Measurements from ENCODE around the gene DPY19L1. TPM values are rescaled to one million over a fixed set of nuclear protein-coding genes. Genes with fewer than 3 reads are reported as not detected.

The DPY19L1 gene
- total and polyA plus RNA-seq, 2 donors (not counting 3 experiments of a cell fraction or from before 2014, with no cell fraction given), result 30.9 to 53.1 TPM

DNA sequence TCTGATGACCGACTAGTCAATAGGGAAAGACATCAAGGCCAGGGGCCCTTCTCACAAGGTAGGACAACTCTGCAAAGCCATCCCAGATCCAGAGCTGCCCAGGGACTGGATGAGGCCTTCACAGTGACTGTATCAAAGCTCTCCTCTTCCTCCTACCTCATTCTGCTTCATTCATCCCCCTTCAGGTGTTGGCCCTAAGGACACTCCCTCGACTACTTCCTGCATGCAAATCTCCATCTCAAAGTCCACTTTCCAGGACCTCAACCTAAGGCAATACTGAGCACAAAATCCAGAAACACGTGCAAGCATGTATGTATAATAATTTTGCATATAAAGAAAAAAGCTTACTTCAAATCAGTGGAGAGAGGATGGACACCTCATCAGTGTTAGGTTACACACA lies 25.1 kb downstream of the DPY19L1 start:
- TF ChIP-seq, protein P1, sequence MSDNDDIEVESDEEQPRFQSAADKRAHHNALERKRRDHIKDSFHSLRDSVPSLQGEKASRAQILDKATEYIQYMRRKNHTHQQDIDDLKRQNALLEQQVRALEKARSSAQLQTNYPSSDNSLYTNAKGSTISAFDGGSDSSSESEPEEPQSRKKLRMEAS (IDR thresholded peaks at IDR 0.05; ENCODE audit: insufficient read depth, insufficient read length), result no peak
- no peak for TF ChIP-seq POLR2A (IDR thresholded peaks at IDR 0.05; ENCODE audit: low read depth, low read length)
- TF ChIP-seq MYC (IDR thresholded peaks at IDR 0.05; ENCODE audit: low read depth, low read length), result no peak
- TF ChIP-seq JUN (IDR thresholded peaks at IDR 0.05; ENCODE audit: borderline replicate concordance, insufficient read depth, insufficient read length, low read depth), result no peak
- no peak for TF ChIP-seq EZH2 (IDR thresholded peaks at IDR 0.05; ENCODE audit: borderline replicate concordance, low read depth, low read length, severe bottlenecking)
- FAIRE-seq (no peak), DNase-seq (ENCODE audit: low read depth, low spot score) (no peak)
- H3K9ac ChIP-seq (replicated peaks; ENCODE audit: extremely low read depth, insufficient read depth, low read length), result no peak overlapping the region
- no peak overlapping the region for H3K4me2 ChIP-seq (ENCODE audit: insufficient read depth, low read length)
- H3K9me3 ChIP-seq (replicated peaks; ENCODE audit: control insufficient read depth, insufficient read depth, low read length), result no peaks in the 10 kb centered on the region
- H3K36me3 ChIP-seq (ENCODE audit: control insufficient read depth in 2 of 2, extremely low read depth in 1 of 2, insufficient read depth in 2 of 2, low read length in 2 of 2), result peaks cover 3 to 6% of the 10 kb centered on the region in 2 experiments
- no peaks in the 10 kb centered on the region for H4K20me1 ChIP-seq (replicated peaks; ENCODE audit: control insufficient read depth, extremely low read depth, insufficient read depth, low read length)
- dilution Hi-C loops (cut with MboI; ENCODE audit: extremely low pct_ligation_motif_present, low sequenced_read_pairs), result no loop called here
- no peak overlapping the region for H3K4me3 ChIP-seq (replicated peaks in 1 of 3; ENCODE audit: insufficient read depth in 1 of 3, low read depth in 1 of 3, low read length in 3 of 3)
- no peak overlapping the region for H2AFZ ChIP-seq (ENCODE audit: low read depth, low read length)
- intact Hi-C loops (cut with micrococcal nuclease), result no loop called here
- ChIA-PET CTCF (no interaction called here), POLR2A (no interaction called here)
- no peak overlapping the region for H3K27ac ChIP-seq (ENCODE audit: insufficient read depth, low read depth, low read length)
- no TSS peak for BruUV-seq (replicated peaks)
- no peaks in the 10 kb centered on the region for H3K9me1 ChIP-seq (replicated peaks; ENCODE audit: control insufficient read depth, extremely low read depth, insufficient read depth, low read length)
- peaks cover 2% of the 10 kb centered on the region for H3K4me1 ChIP-seq (ENCODE audit: control insufficient read depth, extremely low read depth, insufficient read depth, low read length)
- H3K27me3 ChIP-seq (ENCODE audit: control insufficient read depth in 2 of 2, insufficient read depth in 2 of 2, low read length in 2 of 2), result no peaks in the 10 kb centered on the region
- H3K79me2 ChIP-seq (ENCODE audit: control insufficient read depth, insufficient read depth, low read length), result no peaks in the 10 kb centered on the region

- Histone ChIP-seq H4K20me1 (replicated peaks; ENCODE audit: control insufficient read depth, extremely low read depth, insufficient read depth, low read length) (no peaks in the 10 kb centered on the region), H3K9me1 (replicated peaks; ENCODE audit: control insufficient read depth, extremely low read depth, insufficient read depth, low read length) (no peaks in the 10 kb centered on the region), H2AFZ (ENCODE audit: low read depth, low read length) (no peak overlapping the region), H3K79me2 (ENCODE audit: control insufficient read depth, insufficient read depth, low read length) (no peaks in the 10 kb centered on the region), H3K27ac (ENCODE audit: insufficient read depth, low read depth, low read length) (no peak overlapping the region), H3K4me1 (ENCODE audit: control insufficient read depth, extremely low read depth, insufficient read depth, low read length) (peaks cover 2% of the 10 kb centered on the region), H3K36me3 (ENCODE audit: control insufficient read depth in 2 of 2, extremely low read depth in 1 of 2, insufficient read depth in 2 of 2, low read length in 2 of 2) (peaks cover 3 to 6% of the 10 kb centered on the region in 2 experiments), H3K4me2 (ENCODE audit: insufficient read depth, low read length) (no peak overlapping the region), H3K4me3 (replicated peaks in 1 of 3; ENCODE audit: insufficient read depth in 1 of 3, low read depth in 1 of 3, low read length in 3 of 3) (no peak overlapping the region), H3K27me3 (ENCODE audit: control insufficient read depth in 2 of 2, insufficient read depth in 2 of 2, low read length in 2 of 2) (no peaks in the 10 kb centered on the region), H3K9ac (replicated peaks; ENCODE audit: extremely low read depth, insufficient read depth, low read length) (no peak overlapping the region), H3K9me3 (replicated peaks; ENCODE audit: control insufficient read depth, insufficient read depth, low read length) (no peaks in the 10 kb centered on the region)
- no peak for TF ChIP-seq POLR2A (IDR thresholded peaks at IDR 0.05; ENCODE audit: low read depth, low read length)
- TF ChIP-seq MYC (IDR thresholded peaks at IDR 0.05; ENCODE audit: low read depth, low read length), result no peak
- no peak for TF ChIP-seq JUN (IDR thresholded peaks at IDR 0.05; ENCODE audit: borderline replicate concordance, insufficient read depth, insufficient read length, low read depth)
- TF ChIP-seq GATA2 (IDR thresholded peaks at IDR 0.05; ENCODE audit: insufficient read depth, insufficient read length, low read depth, low read length), result no peak
- intact Hi-C loops (cut with micrococcal nuclease), result no loop called here
- dilution Hi-C loops (cut with MboI; ENCODE audit: extremely low pct_ligation_motif_present, low sequenced_read_pairs), result no loop called here
- no peak for FAIRE-seq
- BruUV-seq (replicated peaks), result no TSS peak
- DNase-seq (ENCODE audit: low read depth, low spot score), result no peak
- ChIA-PET CTCF (interaction anchor here (0.5 kb wide), 1 partner anchor 110 kb away, joined by 3 read pairs; no protein-coding TSS in a partner anchor), POLR2A (no interaction called here)
Observed at GRCh38 chr7:35011085-35011484, 26.2 kb downstream of the DPY19L1 start.
